ENCODE results near the gene EMD. TPM values are rescaled to one million over a fixed set of nuclear protein-coding genes. Genes with fewer than 3 reads are reported as not detected.

EMD gene
- total and polyA plus RNA-seq, 7 donors: 61.1 to 101 (median 78.2) TPM

GRCh38 chrX:154402622-154403127, 23.6 kb downstream of the EMD start:
- no peaks in the 10 kb centered on the region for H3K27me3 ChIP-seq (ENCODE audit: insufficient read depth in 3 of 3, low read length in 2 of 3)
- no peak overlapping the region for H3K4me3 ChIP-seq
- no peak for ATAC-seq
- H3K36me3 ChIP-seq (ENCODE audit: insufficient read depth in 1 of 2, low read depth in 1 of 2): peaks cover 3 to 46% of the 10 kb centered on the region in 2 donors
- WGBS, 3 donors: 72 to 81% (median 81%) methylated on average over 15 to 19 of the region's 19 CpGs
- intact Hi-C loops (cut with DNase I): no loop called here
- no peaks in the 10 kb centered on the region for H3K9me3 ChIP-seq
- no peak for TF ChIP-seq CTCF (IDR thresholded peaks at IDR 0.05)
- no peak overlapping the region for H3K27ac ChIP-seq
- no peak for DNase-seq
- no peaks in the 10 kb centered on the region for H3K4me1 ChIP-seq

GRCh38 chrX:154403192-154403591, 24.1 kb downstream of the EMD start:
- ATAC-seq (no peak), DNase-seq (no peak)
- H3K27ac ChIP-seq: no peak overlapping the region
- no peaks in the 10 kb centered on the region for H3K27me3 ChIP-seq (ENCODE audit: insufficient read depth in 3 of 3, low read length in 2 of 3)
- H3K9me3 ChIP-seq: no peaks in the 10 kb centered on the region
- H3K4me1 ChIP-seq: no peaks in the 10 kb centered on the region
- WGBS, 3 donors: 76 to 78% (median 77%) methylated on average over 10 of the region's 10 CpGs
- TF ChIP-seq CTCF (IDR thresholded peaks at IDR 0.05): no peak
- no peak overlapping the region for H3K4me3 ChIP-seq
- intact Hi-C loops (cut with DNase I): no loop called here
- H3K36me3 ChIP-seq (ENCODE audit: insufficient read depth in 1 of 2, low read depth in 1 of 2): peaks cover 3 to 46% of the 10 kb centered on the region in 2 donors

GRCh38 chrX:154403858-154404257, 24.8 kb downstream of the EMD start:
- ATAC-seq (no peak), DNase-seq (no peak)
- H3K27ac ChIP-seq: no peak overlapping the region
- no peak overlapping the region for H3K4me3 ChIP-seq
- 78 to 94% (median 87%) methylated on average over 4 of the region's 4 CpGs for WGBS, 3 donors
- H3K9me3 ChIP-seq: no peaks in the 10 kb centered on the region
- intact Hi-C loops (cut with DNase I): no loop called here
- H3K4me1 ChIP-seq: no peaks in the 10 kb centered on the region
- TF ChIP-seq CTCF (IDR thresholded peaks at IDR 0.05): no peak
- H3K36me3 ChIP-seq (ENCODE audit: insufficient read depth in 1 of 2, low read depth in 1 of 2): peaks cover 3 to 46% of the 10 kb centered on the region in 2 donors
- H3K27me3 ChIP-seq (ENCODE audit: insufficient read depth in 3 of 3, low read length in 2 of 3): no peaks in the 10 kb centered on the region

GRCh38 chrX:154404625-154405192, 25.6 kb downstream of the EMD start:
- H3K4me3 ChIP-seq: no peak overlapping the region
- H3K27me3 ChIP-seq (ENCODE audit: insufficient read depth in 3 of 3, low read length in 2 of 3): no peaks in the 10 kb centered on the region
- intact Hi-C loops (cut with DNase I): no loop called here
- H3K27ac ChIP-seq: no peak overlapping the region
- no peaks in the 10 kb centered on the region for H3K4me1 ChIP-seq
- DNase-seq: no peak
- no peaks in the 10 kb centered on the region for H3K9me3 ChIP-seq
- TF ChIP-seq CTCF (IDR thresholded peaks at IDR 0.05): no peak
- H3K36me3 ChIP-seq (ENCODE audit: insufficient read depth in 1 of 2, low read depth in 1 of 2): peaks cover 3 to 38% of the 10 kb centered on the region in 2 donors
- 86 to 94% (median 91%) methylated on average over 13 to 16 of the region's 16 CpGs for WGBS, 3 donors
- ATAC-seq: no peak
